Panc1 (cell line): ENCODE results near the gene IL24. TPM values are rescaled to one million over a fixed set of nuclear protein-coding genes. Genes with fewer than 3 reads are reported as not detected.

Experiments used
- ATAC-seq: fragments of 200-7000 bp; cut with Tn5 transposase; 2 replicates; pipeline ENCODE4 v1.9.1; 2020; ENCODE audit warnings: mild to moderate bottlenecking, moderate library complexity
- BruUV-seq: library from RNA; stranded (reverse); fragments of 400-500 nt; replicated peaks from 2 replicates; lab custom pipeline; 2021; lab: Mats Ljungman, UMichigan
- CTCF ChIA-PET: fragments of 300-600 bp; sonication (Branson Sonifier 250); formaldehyde crosslinking; loops from one replicate; lab custom pipeline; 2022; ENCODE audit warnings: antibody characterized with exemption; lab: Charles Lee
- POLR2A ChIA-PET: fragments of 300-600 bp; sonication (Branson Sonifier 250); formaldehyde crosslinking; loops from one replicate; lab custom pipeline; 2022; ENCODE audit warnings: antibody characterized with exemption; lab: Charles Lee
- DNase-seq: peaks from one replicate; pipeline ENCODE4 v3.0.0-alpha.2; 2010; ENCODE audit warnings: low read depth, low spot score
- H3K27ac ChIP-seq: 2 replicates; pipeline ENCODE4 v1.5.1; 2011; ENCODE audit warnings: mild to moderate bottlenecking, low read length, inconsistent platforms
- H3K27me3 ChIP-seq: fragments of 200-500 bp; sonication (Bioruptor generic); 2 replicates; pipeline ENCODE4 v1.6.0; 2014; ENCODE audit warnings: low read length, inconsistent platforms; ENCODE audit not compliant: control insufficient read depth, insufficient read depth
- H3K36me3 ChIP-seq: fragments of 200-500 bp; sonication (Bioruptor generic); 2 replicates; pipeline ENCODE4 v1.5.1; 2014; ENCODE audit warnings: inconsistent platforms, mild to moderate bottlenecking, low read length, moderate library complexity; ENCODE audit not compliant: control insufficient read depth, insufficient read depth
- H3K4me1 ChIP-seq: 2 replicates; pipeline ENCODE4 v1.5.1; 2011; ENCODE audit warnings: inconsistent platforms, mild to moderate bottlenecking, low read length, moderate library complexity; ENCODE audit not compliant: control insufficient read depth, insufficient read depth
- H3K4me3 ChIP-seq, 2 experiments: 2 replicates each; pipeline ENCODE4 v1.5.1; 2011 to 2012; ENCODE audit warnings: low read depth in 2 of 2, low read length in 2 of 2, mild to moderate bottlenecking in 2 of 2, inconsistent platforms in 1 of 2, moderate library complexity in 1 of 2
- H3K9me3 ChIP-seq: fragments of 200-500 bp; sonication (Bioruptor generic); 2 replicates; pipeline ENCODE4 v1.5.1; 2014; ENCODE audit warnings: low read depth, mild to moderate bottlenecking, inconsistent platforms, low read length, moderate library complexity; ENCODE audit not compliant: control insufficient read depth, insufficient read depth
- POLR2AphosphoS5 ChIP-seq: IDR thresholded peaks from 2 replicates; pipeline ENCODE4 v1.6.1; 2012; ENCODE audit warnings: mild to moderate bottlenecking, low read depth, low read length, moderate library complexity
- SIN3A ChIP-seq: IDR thresholded peaks from 2 replicates; pipeline ENCODE4 v1.6.1; 2012; ENCODE audit warnings: low read depth, mild to moderate bottlenecking, low read length, moderate library complexity, borderline replicate concordance; ENCODE audit not compliant: insufficient read depth
- TCF7L2 ChIP-seq: IDR thresholded peaks from 2 replicates; pipeline ENCODE4 v1.6.1; 2011; ENCODE audit warnings: mild to moderate bottlenecking, low read depth, low read length, inconsistent platforms
- in situ Hi-C: cut with HindIII; loops from 2 replicates; pipeline ENCODE4 v1.10.0; 2016; ENCODE audit warnings: low sequenced_read_pairs, low pct_unique_long_range_greater_than_20kb
- intact Hi-C: fragments of 100-400 bp; cut with micrococcal nuclease; formaldehyde crosslinking; loops from one replicate; pipeline ENCODE4 v1.10.0; 2022; ENCODE audit not compliant: unreplicated experiment
- total RNA-seq: library from RNA; stranded (reverse); gene quantifications from one replicate; pipeline ENCODE4 v1.2.1, GENCODE V29; 2021; ENCODE audit not compliant: unreplicated experiment
- TF ChIP-seq, protein P1 (sequence below), 2 experiments: IDR thresholded peaks; 2 replicates each; pipeline ENCODE4 v1.6.1; 2011 to 2012; ENCODE audit warnings: low read depth in 2 of 2, control low read depth in 1 of 2, low read length in 1 of 2, mild to moderate bottlenecking in 1 of 2, moderate library complexity in 1 of 2; ENCODE audit not compliant: insufficient read depth in 1 of 2
- TF ChIP-seq, protein P2 (sequence below): fragments of 450-650 bp; IDR thresholded peaks from 2 replicates; pipeline ENCODE4 v1.5.1; 2017; ENCODE audit warnings: mild to moderate bottlenecking

The IL24 gene
- total RNA-seq, 1 experiment from 2014 or later: not detected

DNA sequence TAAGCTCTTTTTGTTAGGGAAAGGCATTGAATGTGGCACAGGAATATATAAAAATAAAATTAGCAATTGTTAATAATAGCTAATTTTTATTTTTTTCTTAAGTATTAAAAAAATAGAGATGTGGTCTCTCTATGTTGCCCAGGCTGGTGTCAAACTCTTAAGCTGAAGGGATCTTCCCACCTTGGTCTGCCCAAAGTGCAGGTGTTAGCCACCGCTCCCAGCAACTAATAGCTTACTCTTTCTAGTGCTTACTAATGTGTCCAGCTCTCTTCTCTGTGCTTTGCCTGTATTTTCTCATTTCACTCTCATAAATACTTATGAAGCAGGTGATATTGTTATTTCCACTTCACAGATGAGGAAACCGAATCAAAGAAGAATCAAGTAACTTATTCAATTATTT lies 13.4 kb upstream of the IL24 start:
- no peak overlapping the region for H3K27ac ChIP-seq
- TF ChIP-seq SIN3A (no peak), POLR2AphosphoS5 (no peak), TCF7L2 (no peak)
- TF ChIP-seq, protein P1, sequence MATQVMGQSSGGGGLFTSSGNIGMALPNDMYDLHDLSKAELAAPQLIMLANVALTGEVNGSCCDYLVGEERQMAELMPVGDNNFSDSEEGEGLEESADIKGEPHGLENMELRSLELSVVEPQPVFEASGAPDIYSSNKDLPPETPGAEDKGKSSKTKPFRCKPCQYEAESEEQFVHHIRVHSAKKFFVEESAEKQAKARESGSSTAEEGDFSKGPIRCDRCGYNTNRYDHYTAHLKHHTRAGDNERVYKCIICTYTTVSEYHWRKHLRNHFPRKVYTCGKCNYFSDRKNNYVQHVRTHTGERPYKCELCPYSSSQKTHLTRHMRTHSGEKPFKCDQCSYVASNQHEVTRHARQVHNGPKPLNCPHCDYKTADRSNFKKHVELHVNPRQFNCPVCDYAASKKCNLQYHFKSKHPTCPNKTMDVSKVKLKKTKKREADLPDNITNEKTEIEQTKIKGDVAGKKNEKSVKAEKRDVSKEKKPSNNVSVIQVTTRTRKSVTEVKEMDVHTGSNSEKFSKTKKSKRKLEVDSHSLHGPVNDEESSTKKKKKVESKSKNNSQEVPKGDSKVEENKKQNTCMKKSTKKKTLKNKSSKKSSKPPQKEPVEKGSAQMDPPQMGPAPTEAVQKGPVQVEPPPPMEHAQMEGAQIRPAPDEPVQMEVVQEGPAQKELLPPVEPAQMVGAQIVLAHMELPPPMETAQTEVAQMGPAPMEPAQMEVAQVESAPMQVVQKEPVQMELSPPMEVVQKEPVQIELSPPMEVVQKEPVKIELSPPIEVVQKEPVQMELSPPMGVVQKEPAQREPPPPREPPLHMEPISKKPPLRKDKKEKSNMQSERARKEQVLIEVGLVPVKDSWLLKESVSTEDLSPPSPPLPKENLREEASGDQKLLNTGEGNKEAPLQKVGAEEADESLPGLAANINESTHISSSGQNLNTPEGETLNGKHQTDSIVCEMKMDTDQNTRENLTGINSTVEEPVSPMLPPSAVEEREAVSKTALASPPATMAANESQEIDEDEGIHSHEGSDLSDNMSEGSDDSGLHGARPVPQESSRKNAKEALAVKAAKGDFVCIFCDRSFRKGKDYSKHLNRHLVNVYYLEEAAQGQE (IDR thresholded peaks at IDR 0.05; ENCODE audit: insufficient read depth in 1 of 2, low read depth in 2 of 2, low read length in 1 of 2): no peak
- TF ChIP-seq, protein P2, sequence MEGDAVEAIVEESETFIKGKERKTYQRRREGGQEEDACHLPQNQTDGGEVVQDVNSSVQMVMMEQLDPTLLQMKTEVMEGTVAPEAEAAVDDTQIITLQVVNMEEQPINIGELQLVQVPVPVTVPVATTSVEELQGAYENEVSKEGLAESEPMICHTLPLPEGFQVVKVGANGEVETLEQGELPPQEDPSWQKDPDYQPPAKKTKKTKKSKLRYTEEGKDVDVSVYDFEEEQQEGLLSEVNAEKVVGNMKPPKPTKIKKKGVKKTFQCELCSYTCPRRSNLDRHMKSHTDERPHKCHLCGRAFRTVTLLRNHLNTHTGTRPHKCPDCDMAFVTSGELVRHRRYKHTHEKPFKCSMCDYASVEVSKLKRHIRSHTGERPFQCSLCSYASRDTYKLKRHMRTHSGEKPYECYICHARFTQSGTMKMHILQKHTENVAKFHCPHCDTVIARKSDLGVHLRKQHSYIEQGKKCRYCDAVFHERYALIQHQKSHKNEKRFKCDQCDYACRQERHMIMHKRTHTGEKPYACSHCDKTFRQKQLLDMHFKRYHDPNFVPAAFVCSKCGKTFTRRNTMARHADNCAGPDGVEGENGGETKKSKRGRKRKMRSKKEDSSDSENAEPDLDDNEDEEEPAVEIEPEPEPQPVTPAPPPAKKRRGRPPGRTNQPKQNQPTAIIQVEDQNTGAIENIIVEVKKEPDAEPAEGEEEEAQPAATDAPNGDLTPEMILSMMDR: no peak
- intact Hi-C loops: no loop called here
- H3K9me3 ChIP-seq: no peaks in the 10 kb centered on the region
- H3K36me3 ChIP-seq: no peaks in the 10 kb centered on the region
- ATAC-seq: no peak
- ChIA-PET CTCF (interaction anchor here (0.5 kb wide), 1 partner anchor 122 kb away, joined by 7 read pairs; no protein-coding TSS in a partner anchor), POLR2A (no interaction called here)
- in situ Hi-C loops: no loop called here
- no peaks in the 10 kb centered on the region for H3K4me1 ChIP-seq
- no TSS peak for BruUV-seq
- H3K4me3 ChIP-seq: no peak overlapping the region
- peaks cover 9% of the 10 kb centered on the region; the same call in 1 of the 2 replicates for H3K27me3 ChIP-seq
- DNase-seq: no peak

DNA sequence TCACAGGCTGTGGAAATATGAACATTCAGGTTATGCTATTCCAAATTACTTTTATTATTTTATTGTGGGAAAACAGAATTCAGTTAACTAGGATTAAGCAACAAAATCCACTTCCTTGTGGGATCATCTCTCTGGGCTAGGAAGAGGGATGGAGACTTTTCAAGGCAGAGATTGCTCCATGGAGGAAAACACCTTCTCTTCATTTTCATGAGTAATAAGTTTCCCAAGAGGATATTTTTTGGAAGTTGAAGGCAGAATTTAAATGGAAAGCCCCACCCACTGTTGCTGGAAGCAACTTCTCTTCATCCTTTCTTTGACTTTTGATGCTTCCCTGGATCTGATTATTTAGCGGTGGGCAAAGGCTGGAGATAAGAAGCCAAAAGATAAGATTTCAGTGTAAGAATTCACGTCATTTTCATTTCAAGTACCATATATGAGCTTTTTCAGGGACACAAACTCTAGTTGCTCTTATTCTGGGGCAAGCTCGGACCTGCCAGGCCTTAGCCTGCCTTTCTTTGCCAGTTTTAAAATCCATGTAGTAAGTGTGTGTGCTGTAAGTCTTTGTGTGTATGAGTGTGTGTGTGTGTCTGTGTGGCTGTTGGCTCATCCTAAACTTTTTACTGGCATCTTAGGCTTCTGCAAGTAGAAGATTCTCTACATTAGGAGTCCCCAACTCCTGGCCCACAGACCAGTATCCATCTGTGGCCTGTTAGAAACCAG lies 11.7 kb upstream of the IL24 start:
- DNase-seq (no peak), ATAC-seq (no peak)
- H3K27me3 ChIP-seq: peaks cover 9% of the 10 kb centered on the region; the same call in 1 of the 2 replicates
- CTCF ChIA-PET: no interaction called here
- POLR2A ChIA-PET: no interaction called here
- no peak overlapping the region for H3K4me3 ChIP-seq
- H3K36me3 ChIP-seq: no peaks in the 10 kb centered on the region
- in situ Hi-C loops: no loop called here
- intact Hi-C loops: no loop called here
- no peak overlapping the region for H3K27ac ChIP-seq
- H3K9me3 ChIP-seq: no peaks in the 10 kb centered on the region
- BruUV-seq: no TSS peak
- H3K4me1 ChIP-seq: no peaks in the 10 kb centered on the region
- TF ChIP-seq, protein P1 (IDR thresholded peaks at IDR 0.05; ENCODE audit: insufficient read depth in 1 of 2, low read depth in 2 of 2, low read length in 1 of 2): no peak
- TF ChIP-seq TCF7L2 (no peak), POLR2AphosphoS5 (no peak), SIN3A (no peak)
- TF ChIP-seq, protein P2: no peak
